ENCODE measurements around the gene ETDC. TPM values are rescaled to one million over a fixed set of nuclear protein-coding genes. Genes with fewer than 3 reads are reported as not detected.

Gene ETDC
- total and polyA plus RNA-seq, 2 of the 4 experiments (the other 2 are of a cell fraction), result not detected

DNA sequence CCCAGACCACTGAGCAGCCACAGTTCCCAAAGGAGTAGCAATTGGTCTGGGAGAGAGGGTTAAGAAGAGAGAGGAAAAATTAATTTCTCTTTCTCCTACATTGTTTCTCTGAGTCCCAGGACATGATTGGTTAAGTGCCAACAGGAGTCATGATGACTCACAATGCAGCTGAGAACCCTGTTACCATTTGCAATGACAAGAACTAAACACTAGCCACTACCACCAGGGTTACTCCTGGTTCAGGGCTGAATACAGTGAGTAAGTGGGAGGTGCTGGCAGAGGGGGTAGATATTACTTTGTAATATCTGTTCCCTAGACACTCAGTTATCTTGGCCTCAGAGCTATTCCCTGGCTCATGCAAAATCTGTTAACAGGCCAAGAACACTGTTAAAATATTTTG lies 18.0 kb downstream of the ETDC start:
- Histone ChIP-seq H3K27me3 (ENCODE audit: control insufficient read depth, insufficient read depth, low read length) (no peaks in the 10 kb centered on the region), H2BK20ac (ENCODE audit: low read depth, low read length) (no peak overlapping the region), H3K4me3 (ENCODE audit: insufficient read depth, low read depth, low read length) (no peak overlapping the region), H3K18ac (ENCODE audit: low read depth, low read length) (no peak overlapping the region), H3K9me1 (ENCODE audit: insufficient read depth, low read length) (0 out of 2 replicates have a peak, but pooled peaks cover 3% of the 10 kb centered on the region), H2BK15ac (ENCODE audit: low read depth, low read length) (no peak overlapping the region), H4K5ac (ENCODE audit: low read depth, low read length) (no peak overlapping the region), H3K9me3 (ENCODE audit: control insufficient read depth, insufficient read depth, low read length) (no peaks in the 10 kb centered on the region), H2AK9ac (replicated peaks; ENCODE audit: low read depth, low read length, poor library complexity) (no peak overlapping the region), H4K91ac (ENCODE audit: insufficient read depth, low read depth, low read length) (no peak overlapping the region), H3K23ac (ENCODE audit: low read depth, low read length) (no peak overlapping the region), H2AK5ac (ENCODE audit: low read depth, low read length) (no peak overlapping the region), H3K4ac (ENCODE audit: low read depth, low read length) (no peak overlapping the region), H3K27ac (ENCODE audit: insufficient read depth, low read length) (no peak overlapping the region), H2BK120ac (ENCODE audit: low read depth, low read length) (no peak overlapping the region), H3K56ac (ENCODE audit: extremely low read depth, insufficient read depth, low read length) (no peak overlapping the region), H3K9ac (ENCODE audit: low read depth, low read length) (no peak overlapping the region), H3K14ac (replicated peaks; ENCODE audit: low read depth, low read length) (no peak overlapping the region), H3K36me3 (ENCODE audit: control insufficient read depth, insufficient read depth, low read length) (no peaks in the 10 kb centered on the region), H4K20me1 (ENCODE audit: insufficient read depth, low read length) (no peaks in the 10 kb centered on the region), H3K79me1 (ENCODE audit: low read depth in 1 of 2, low read length in 2 of 2) (peaks cover 0 to 5% of the 10 kb centered on the region in 2 experiments; a peak in 1 of 4 replicates), H2AFZ (replicated peaks; ENCODE audit: low read length, poor library complexity) (no peak overlapping the region), H3K4me2 (ENCODE audit: low read depth, low read length) (peak overlapping the region; percentile 8; the same call in 1 of the 2 replicates), H2BK5ac (ENCODE audit: low read depth, low read length, poor library complexity, severe bottlenecking) (no peak overlapping the region), H4K8ac (ENCODE audit: low read depth in 2 of 2, low read length in 2 of 2) (no peak overlapping the region), H3K4me1 (ENCODE audit: control insufficient read depth, insufficient read depth, low read length) (peaks cover 4% of the 10 kb centered on the region; the same call in 1 of the 2 replicates)
- dilution Hi-C loops (cut with HindIII; ENCODE audit: low sequenced_read_pairs, unreplicated experiment), result no loop called here
- POLR2A ChIA-PET (ENCODE audit: unreplicated experiment), result no interaction called here
- peak; percentile 94 for DNase-seq
- in situ Hi-C loops (cut with MboI; ENCODE audit: low sequenced_read_pairs), result no loop called here
- BruUV-seq (replicated peaks), result no TSS peak
- CTCF ChIA-PET, result no interaction called here
- intact Hi-C loops (cut with micrococcal nuclease), result no loop called here
- ATAC-seq (ENCODE audit: low read depth), result peak; percentile 96
- TF ChIP-seq RFX5 (IDR thresholded peaks at IDR 0.05; ENCODE audit: low read depth, low read length) (no peak), FOS (IDR thresholded peaks at IDR 0.05; ENCODE audit: low read depth, low read length) (peak; percentile 69)
- TF ChIP-seq, protein P1, sequence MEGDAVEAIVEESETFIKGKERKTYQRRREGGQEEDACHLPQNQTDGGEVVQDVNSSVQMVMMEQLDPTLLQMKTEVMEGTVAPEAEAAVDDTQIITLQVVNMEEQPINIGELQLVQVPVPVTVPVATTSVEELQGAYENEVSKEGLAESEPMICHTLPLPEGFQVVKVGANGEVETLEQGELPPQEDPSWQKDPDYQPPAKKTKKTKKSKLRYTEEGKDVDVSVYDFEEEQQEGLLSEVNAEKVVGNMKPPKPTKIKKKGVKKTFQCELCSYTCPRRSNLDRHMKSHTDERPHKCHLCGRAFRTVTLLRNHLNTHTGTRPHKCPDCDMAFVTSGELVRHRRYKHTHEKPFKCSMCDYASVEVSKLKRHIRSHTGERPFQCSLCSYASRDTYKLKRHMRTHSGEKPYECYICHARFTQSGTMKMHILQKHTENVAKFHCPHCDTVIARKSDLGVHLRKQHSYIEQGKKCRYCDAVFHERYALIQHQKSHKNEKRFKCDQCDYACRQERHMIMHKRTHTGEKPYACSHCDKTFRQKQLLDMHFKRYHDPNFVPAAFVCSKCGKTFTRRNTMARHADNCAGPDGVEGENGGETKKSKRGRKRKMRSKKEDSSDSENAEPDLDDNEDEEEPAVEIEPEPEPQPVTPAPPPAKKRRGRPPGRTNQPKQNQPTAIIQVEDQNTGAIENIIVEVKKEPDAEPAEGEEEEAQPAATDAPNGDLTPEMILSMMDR (conservative IDR thresholded peaks at IDR 0.05; ENCODE audit: low read depth, low read length), result 0 out of 2 replicates have a peak, but pooled peaks have one; percentile 4
